Thyroid gland (tissue), 4 donors: ENCODE results near the gene GABRA5. TPM values are rescaled to one million over a fixed set of nuclear protein-coding genes. Genes with fewer than 3 reads are reported as not detected.

Experiments used
- DNase-seq, 2 donors: peaks; one replicate each; pipeline ENCODE4 v3.0.0-alpha.2; 2019
- H3K27ac ChIP-seq, 3 donors: fragments of 200-600 bp; sonication (generic); 1 replicate in 2 of 3; 2 replicates in 1 of 3; pipeline ENCODE4 v1.5.1; 2016 to 2019; ENCODE audit warnings: mild to moderate bottlenecking in 1 of 3, moderate library complexity in 1 of 3
- H3K27me3 ChIP-seq: fragments of 200-600 bp; sonication (generic); one replicate; pipeline ENCODE4 v1.5.1; 2019
- H3K36me3 ChIP-seq, 2 donors: fragments of 200-600 bp; sonication (generic); one replicate each; pipeline ENCODE4 v1.5.1; 2016 to 2019
- H3K4me1 ChIP-seq, 2 donors: fragments of 200-600 bp; sonication (generic); one replicate each; pipeline ENCODE4 v1.5.1; 2017 to 2019
- H3K4me3 ChIP-seq, 3 donors: fragments of 200-600 bp; sonication (generic); replicated peaks in 1 of 3; 1 replicate in 2 of 3; 2 replicates in 1 of 3; pipeline ENCODE4 v1.5.1; 2016; ENCODE audit warnings: mild to moderate bottlenecking in 1 of 3
- H3K9me3 ChIP-seq: fragments of 200-600 bp; sonication (generic); one replicate; pipeline ENCODE4 v1.5.1; 2017
- POLR2A ChIP-seq, 2 donors: fragments of 450-650 bp; IDR thresholded peaks; one replicate each; pipeline ENCODE4 v1.6.1; 2017; ENCODE audit warnings: antibody characterized with exemption in 2 of 2, mild to moderate bottlenecking in 2 of 2, moderate library complexity in 1 of 2
- WGBS, 2 donors: methylation state at CpG; one replicate each; pipeline ENCODE4 v1.1.5; 2017; 5-methylcytosine and 5-hydroxymethylcytosine counted together
- intact Hi-C: fragments of 100-400 bp; cut with DNase I; formaldehyde crosslinking; loops from one replicate; pipeline ENCODE4 v1.15.1; 2023
- total RNA-seq, 4 donors: library from RNA; depleted of rRNA; stranded (reverse); fragments of >200 nt; gene quantifications; one replicate each; pipeline ENCODE4 v1.2.3, GENCODE V29; 2016
- TF ChIP-seq, protein P1 (sequence below), 6 experiments: fragments of 200-600 bp in 3 of 6; fragments of 450-650 bp in 3 of 6; sonication (generic) in 3 of 6; IDR thresholded peaks; one replicate each; pipeline ENCODE4 v1.5.1; 2016 to 2019; ENCODE audit warnings: antibody characterized with exemption in 6 of 6, mild to moderate bottlenecking in 2 of 6, inconsistent platforms in 1 of 6, moderate library complexity in 1 of 6

The GABRA5 gene
- total RNA-seq, 4 donors from 2014 or later: 5.7 TPM; not detected in 3

DNA sequence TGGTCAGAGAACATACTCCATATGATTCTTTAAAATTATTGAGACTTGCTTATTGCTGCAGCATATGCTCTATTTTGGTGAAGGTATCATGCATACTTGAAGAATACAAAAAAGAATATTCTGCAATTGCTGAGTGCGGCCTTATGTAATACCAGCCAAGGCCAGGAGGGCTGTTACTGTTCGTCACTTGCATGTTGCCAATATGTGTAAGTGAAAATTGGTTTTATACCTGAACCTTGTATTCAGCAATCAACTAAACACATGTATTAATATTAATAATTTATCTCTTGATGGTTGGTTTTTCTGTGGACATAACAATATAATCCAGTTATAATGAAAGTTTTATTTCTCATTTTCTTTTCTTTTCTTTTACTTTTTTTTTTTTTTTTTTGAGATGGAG, 13.9 kb upstream of the GABRA5 start:
- H3K4me1 ChIP-seq: no peaks in the 10 kb centered on the region
- DNase-seq: no peak
- intact Hi-C loops: no loop called here
- no peak overlapping the region for H3K27ac ChIP-seq
- TF ChIP-seq POLR2A (IDR thresholded peaks at IDR 0.05): no peak
- TF ChIP-seq, protein P1, sequence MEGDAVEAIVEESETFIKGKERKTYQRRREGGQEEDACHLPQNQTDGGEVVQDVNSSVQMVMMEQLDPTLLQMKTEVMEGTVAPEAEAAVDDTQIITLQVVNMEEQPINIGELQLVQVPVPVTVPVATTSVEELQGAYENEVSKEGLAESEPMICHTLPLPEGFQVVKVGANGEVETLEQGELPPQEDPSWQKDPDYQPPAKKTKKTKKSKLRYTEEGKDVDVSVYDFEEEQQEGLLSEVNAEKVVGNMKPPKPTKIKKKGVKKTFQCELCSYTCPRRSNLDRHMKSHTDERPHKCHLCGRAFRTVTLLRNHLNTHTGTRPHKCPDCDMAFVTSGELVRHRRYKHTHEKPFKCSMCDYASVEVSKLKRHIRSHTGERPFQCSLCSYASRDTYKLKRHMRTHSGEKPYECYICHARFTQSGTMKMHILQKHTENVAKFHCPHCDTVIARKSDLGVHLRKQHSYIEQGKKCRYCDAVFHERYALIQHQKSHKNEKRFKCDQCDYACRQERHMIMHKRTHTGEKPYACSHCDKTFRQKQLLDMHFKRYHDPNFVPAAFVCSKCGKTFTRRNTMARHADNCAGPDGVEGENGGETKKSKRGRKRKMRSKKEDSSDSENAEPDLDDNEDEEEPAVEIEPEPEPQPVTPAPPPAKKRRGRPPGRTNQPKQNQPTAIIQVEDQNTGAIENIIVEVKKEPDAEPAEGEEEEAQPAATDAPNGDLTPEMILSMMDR (IDR thresholded peaks at IDR 0.05): no peak
- no peaks in the 10 kb centered on the region for H3K36me3 ChIP-seq
- H3K27me3 ChIP-seq: no peaks in the 10 kb centered on the region
- 88 to 92% methylated on average over 2 of the region's 2 CpGs for WGBS, 2 donors
- H3K4me3 ChIP-seq: no peak overlapping the region
- no peaks in the 10 kb centered on the region for H3K9me3 ChIP-seq

DNA sequence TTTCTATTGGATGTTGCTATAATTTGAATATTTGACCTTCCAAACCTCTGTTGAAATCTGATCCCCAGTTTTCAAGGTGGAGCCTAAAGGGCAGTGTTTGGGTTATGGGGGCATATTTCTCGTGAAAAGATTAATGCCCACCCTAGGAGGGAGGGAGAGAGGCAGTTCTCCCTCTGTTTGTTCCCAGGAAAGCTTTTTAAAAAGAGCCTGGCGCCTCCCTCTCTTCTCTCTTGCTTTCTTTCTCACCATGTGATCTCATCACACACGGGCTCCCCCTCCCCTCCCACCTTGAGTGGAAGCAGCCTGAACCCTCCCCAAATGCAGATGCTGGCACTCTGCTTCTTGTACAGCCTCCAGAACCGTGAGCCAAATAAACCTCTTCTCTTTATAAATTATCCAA, 12.4 kb upstream of the GABRA5 start:
- Histone ChIP-seq H3K4me1 (no peaks in the 10 kb centered on the region), H3K36me3 (no peaks in the 10 kb centered on the region), H3K27ac (no peak overlapping the region), H3K9me3 (no peaks in the 10 kb centered on the region), H3K4me3 (no peak overlapping the region), H3K27me3 (no peaks in the 10 kb centered on the region)
- intact Hi-C loops: no loop called here
- TF ChIP-seq POLR2A (IDR thresholded peaks at IDR 0.05): no peak
- TF ChIP-seq, protein P1 (IDR thresholded peaks at IDR 0.05): no peak
- 58 to 59% methylated on average over 4 of the region's 4 CpGs for WGBS, 2 donors
- DNase-seq: no peak

DNA sequence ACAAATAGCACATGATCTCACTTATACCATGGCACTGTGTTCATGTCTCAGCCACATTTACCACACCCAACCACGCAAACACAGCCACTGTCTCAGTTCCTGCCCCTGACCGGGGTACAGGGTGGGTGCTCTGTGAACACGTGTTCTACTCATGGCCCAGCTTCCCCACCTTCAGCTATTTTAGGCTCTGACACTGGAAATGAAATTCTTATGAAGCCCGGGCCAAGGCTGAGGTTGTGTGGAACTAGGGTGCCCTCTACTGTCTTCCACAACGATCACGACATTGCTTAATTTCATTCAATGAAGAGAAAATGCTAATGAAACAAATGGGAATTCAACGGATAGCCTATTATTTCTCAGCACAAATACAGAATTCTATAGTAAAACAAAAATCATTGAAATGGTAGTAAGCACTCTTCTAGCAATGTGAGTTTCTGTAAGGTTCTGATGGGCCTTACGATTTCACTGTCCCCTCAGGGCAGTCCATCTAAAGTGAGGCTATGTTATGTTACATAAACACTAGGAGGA, 2.1 kb upstream of the GABRA5 start:
- 6 to 7% methylated on average over 8 of the region's 8 CpGs for WGBS, 2 donors
- intact Hi-C loops: loop anchor here (10.0 kb wide), 1 partner anchor 1360 kb away; no protein-coding TSS in a partner anchor
- H3K27ac ChIP-seq: no peak overlapping the region
- H3K4me1 ChIP-seq: peaks cover 0 to 13% of the 10 kb centered on the region in 2 donors
- no peak overlapping the region for H3K4me3 ChIP-seq
- TF ChIP-seq, protein P1 (IDR thresholded peaks at IDR 0.05): peak; percentile 30 to 83 (median 68)
- TF ChIP-seq POLR2A (IDR thresholded peaks at IDR 0.05): no peak
- H3K9me3 ChIP-seq: no peaks in the 10 kb centered on the region
- H3K27me3 ChIP-seq: peaks cover 5% of the 10 kb centered on the region
- no peaks in the 10 kb centered on the region for H3K36me3 ChIP-seq
- peak; percentile 51 to 65 for DNase-seq

DNA sequence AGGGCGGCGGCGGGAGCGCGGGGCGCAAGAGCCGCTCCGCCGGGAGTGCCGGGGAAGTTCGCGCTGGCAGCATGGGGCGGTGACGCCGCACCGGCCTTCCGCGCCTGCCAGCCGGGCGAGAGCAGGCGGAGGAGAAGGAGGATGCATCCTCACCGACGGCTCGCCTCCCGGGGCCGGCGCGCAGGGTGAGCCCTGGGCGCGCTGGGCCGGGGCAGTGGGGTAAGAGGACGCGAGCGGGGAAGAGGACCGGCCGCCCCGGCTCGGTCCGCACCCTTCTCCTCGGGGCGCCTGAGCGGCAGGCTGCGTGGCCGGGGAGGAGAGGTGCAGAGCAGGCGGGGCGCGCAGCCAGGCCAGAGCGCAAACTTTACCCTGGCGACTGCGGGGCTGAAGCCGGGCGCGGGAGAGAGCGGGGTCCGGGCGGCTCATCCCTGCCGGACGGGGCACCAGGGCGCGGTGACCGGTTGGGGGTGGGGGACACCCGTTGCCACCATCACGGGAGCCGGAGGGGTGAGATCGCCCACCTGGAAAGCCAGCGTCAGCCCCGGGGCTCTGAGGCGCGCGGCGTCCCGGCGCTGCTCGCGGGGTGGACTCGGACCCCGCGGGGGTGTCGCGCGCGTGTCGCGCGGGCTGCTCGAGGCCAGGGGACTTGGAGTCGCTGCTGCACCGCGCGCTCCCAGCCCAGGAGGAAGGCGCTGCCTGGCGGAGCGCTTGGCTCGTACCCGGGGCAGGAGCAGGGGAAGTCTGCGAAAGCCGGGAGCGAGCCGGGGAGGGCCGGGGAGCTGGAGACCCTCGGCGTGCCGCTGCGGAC, 542 bp downstream of the GABRA5 start:
- intact Hi-C loops: loop anchor here (10.0 kb wide), 1 partner anchor 1363 kb away; no protein-coding TSS in a partner anchor
- no peaks in the 10 kb centered on the region for H3K9me3 ChIP-seq
- TF ChIP-seq, protein P1 (IDR thresholded peaks at IDR 0.05): no peak
- TF ChIP-seq POLR2A (IDR thresholded peaks at IDR 0.05): no peak
- 0 to 2% methylated on average over 5 to 18 of the region's 104 CpGs for WGBS, 2 donors
- H3K36me3 ChIP-seq: no peaks in the 10 kb centered on the region
- no peak overlapping the region for H3K27ac ChIP-seq
- H3K4me3 ChIP-seq: no peak overlapping the region
- peaks cover 5% of the 10 kb centered on the region for H3K27me3 ChIP-seq
- DNase-seq: no peak
- peaks cover 0 to 13% of the 10 kb centered on the region in 2 donors for H3K4me1 ChIP-seq
